Stimulated activated naive CD8-positive, alpha-beta T cell treated with anti-CD3 and anti-CD28 coated beads, Interleukin-15, Interleukin-2, amounts not matched to agents 100 U/mL and 50 U/mL, for 24 hours (primary cell): ENCODE results near the gene SUMO3.

ENCODE experiments used
- ATAC-seq: fragments of 150-1000 bp; cut with Tn5 transposase; one replicate; pipeline ENCODE4 v1.10.0; 2021
- DNase-seq: peaks from one replicate; pipeline ENCODE4 v3.0.0; 2021

The SUMO3 gene

DNA sequence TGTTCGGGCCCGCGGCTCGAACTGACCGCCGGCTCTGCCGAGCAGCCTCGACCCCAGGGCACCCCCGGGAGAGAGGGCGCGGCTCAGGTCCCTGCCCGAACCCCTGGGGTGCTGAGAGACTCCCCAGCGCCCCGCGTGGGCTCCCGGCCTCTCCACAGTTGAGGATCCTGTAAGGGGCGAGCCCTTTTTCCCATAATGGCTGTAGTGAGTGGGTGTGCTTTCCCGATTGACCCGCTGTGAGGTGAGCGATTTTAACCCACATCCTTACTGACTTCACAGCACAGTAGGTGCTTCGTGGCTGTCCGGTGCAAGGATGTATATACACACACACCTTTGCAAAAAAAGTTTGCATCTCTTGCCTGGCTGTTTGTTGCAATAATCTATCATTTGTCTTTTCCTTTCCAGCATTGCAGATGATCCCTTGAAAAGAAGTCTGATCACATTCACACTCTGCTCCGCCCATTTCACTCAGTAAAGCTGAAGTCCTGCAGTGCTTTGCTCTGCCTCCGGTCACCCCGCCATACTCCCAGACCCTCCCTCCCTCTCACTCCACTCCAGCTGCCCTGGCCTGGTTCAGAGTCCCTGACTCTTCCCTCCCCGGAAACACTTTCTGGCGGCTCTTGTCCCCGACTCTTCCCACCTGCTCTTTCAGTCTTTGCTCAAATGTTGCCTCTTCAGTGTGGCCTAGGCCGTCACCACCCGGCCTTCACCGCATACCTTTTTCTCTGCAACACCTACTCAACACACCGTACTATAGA lies 15.3 kb downstream of the SUMO3 start:
- ATAC-seq: no peak
- DNase-seq: no peak

DNA sequence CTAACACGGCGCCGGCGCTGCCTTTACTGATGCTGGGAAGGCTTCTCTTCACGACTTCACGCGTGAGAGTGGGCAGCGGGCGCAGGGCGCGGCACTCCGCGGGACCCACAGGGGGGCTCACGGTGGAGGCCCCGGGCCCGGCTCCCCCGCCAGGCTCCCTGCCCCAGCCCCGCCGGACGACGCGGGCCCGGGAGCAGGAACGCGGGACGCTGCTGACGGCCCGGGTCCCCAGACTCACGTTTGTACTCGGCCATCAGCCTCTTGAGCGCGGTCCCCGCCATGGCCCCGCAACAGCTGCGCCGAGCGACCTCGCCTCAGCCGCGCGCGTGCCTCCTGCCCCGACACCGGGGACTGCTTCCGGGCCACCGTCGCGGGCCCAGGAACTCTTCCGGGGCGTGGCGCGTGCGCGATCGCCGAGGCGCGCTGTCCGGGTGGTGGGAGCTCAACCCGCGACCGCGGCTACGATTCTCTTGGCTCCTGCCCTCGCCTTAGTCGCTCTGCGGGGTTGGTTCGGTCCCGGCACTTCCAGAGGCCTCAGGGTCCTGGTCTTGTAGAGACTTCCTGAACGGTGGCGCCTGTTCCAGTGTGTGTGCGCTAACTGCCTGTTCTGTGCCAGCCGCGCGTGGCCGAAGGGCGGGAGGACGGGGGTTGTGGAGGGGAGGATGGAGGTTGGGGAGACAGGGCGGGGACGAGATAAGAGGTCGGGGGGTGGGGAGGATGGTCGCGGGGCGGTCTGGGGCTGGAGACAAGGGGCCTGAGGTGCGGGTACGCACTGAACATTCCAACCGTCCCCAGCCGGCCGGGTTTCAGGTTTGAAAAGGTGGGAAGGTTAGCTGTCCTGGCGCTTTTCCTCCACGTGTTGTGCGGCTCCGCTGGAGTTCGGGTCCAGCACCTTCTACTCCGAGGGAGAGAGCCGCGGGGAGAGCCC lies 16.1 kb downstream of the SUMO3 start, which contains the start of gene UBE2G2:
Gene UBE2G2 (minus strand): TSS at position 353 of the 928 bp plus-strand sequence. CDS start 72 bp downstream, at position 281.
- DNase-seq (peak; percentile 90), ATAC-seq (peak; percentile 99)

DNA sequence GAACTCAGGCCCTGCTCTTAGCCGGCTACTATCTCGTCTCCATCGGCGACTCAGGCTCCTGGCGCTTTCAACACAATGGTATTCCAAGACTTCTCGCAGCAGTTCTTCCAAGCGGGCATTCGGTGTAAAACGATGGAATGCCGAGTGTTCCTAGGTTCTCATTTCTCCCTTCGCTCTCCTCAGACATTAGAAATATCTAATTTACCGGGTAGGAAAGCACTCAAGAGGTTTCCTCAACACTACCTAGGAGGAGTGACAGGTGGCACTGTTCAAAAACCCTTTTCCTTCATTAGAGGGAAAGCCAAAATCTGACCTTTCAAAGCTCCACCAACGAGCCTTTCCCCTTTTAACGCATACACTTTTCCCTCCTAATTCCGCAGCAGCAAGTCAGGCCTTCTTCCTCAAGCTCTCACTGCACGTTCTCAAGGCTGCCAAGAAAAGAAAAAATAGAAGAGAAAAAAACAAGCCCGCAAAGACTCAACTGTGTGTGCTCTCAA lies 16.8 kb downstream of the SUMO3 start:
- DNase-seq (no peak), ATAC-seq (no peak)

DNA sequence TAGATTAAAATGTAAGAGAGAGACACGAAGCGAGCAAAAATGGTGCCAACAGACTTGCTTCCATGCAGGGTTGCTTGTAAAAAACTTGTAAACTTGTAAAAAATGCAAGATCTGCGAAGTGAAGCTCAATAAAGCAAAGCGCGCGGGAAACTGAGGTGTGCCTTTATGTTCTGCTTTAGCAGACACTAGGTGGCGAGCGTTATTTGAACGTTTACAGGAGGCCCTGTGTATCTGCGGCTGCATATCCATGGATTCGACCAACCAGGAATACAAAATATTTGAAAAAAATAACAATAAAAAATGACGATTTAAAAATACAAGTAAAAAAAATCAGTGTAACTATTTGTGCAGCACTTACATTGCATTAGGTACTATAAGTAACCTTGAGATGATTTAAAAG lies 17.8 kb downstream of the SUMO3 start:
- DNase-seq: no peak
- no peak for ATAC-seq

DNA sequence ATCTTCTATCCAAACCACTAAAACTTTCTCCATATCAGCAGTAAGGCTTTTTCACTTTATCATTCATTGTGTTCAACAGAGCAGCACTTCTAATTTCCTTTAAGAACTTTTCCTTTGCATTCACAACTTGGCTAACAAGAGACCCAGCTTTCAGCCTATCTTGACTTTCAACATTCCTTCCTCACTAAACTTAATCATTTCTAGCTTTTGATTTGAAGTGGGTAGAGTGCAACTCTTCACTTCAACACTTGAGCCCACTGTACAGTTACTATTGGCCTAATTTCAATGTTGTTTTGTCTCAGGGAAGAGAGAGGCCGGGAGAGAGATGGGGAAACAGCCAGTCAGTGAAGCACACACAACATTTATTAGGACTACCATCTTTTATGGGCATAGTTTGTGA lies 18.2 kb downstream of the SUMO3 start:
- no peak for DNase-seq
- no peak for ATAC-seq

DNA sequence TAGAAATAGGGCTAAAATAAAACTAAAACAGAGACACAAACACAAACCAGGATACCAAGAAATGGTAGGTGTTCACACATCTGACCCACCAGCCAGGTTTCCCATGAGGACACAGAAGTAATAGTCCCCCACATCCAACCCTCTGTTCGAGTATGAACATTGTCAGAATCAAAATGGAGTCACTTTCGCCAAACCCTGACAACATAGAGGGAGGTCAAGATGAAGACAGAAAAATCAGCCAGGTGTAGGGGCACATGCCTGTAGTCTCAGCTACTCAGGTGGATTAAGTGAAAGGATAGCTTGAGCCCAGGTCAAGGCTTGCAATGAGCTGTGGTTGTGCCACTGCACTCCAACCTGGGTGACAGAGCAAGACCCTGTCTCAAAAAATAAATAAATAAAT lies 20.1 kb downstream of the SUMO3 start:
- DNase-seq (no peak), ATAC-seq (no peak)

DNA sequence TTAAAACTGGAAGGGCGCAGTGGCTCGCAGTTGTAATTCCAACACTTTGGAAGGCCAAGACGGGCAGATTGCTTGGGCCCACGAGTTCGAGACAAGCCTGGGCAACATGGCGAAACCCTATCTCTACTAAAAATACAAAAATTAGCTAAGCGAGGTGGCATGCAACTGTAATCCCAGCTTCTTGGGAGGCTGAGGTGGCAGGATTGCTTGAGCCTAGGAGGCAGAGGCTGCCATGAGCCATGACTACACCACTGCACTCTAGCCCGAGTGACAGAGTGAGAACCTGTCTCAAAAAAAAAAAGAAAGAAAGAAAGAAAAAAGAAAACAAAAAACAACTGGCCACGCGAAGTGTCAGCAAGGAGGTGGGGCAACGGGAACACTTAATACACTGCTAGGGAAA lies 22.5 kb downstream of the SUMO3 start:
- no peak for ATAC-seq
- DNase-seq: no peak

DNA sequence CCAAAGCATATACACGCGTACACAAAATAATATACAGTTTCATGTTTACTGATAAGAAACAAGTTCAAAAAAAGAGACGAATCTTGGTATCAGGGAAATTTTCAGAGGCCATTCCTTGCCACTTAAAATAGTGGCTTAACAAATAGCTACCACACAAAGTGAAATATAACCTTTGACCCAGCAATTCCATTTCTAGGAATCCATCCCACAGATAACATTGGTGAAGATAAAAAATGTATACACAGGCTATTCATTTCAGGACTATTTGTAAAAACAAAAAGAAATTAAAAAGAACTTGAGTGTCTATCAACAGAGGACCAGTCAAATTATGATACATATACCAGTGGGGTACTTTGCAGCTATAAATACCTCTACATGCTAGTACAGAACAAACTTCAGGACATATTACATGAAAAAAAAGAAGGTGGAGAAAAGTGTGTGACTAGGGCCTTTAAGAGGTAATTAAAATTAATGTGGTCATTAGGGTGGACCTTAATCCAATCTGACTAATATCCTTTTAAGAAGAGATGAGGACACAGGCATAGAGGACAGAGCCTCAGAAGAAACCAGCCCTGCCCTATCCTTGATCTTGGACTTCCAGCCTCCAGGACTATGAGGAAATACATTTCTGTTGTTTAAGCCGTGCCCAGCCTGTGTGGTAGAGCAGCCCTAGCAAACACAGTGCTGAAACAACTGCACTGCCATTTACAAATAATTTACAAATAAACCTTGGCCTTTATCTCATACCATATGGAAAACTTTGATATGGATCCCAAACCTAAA lies 24.1 kb downstream of the SUMO3 start:
- no peak for ATAC-seq

DNA sequence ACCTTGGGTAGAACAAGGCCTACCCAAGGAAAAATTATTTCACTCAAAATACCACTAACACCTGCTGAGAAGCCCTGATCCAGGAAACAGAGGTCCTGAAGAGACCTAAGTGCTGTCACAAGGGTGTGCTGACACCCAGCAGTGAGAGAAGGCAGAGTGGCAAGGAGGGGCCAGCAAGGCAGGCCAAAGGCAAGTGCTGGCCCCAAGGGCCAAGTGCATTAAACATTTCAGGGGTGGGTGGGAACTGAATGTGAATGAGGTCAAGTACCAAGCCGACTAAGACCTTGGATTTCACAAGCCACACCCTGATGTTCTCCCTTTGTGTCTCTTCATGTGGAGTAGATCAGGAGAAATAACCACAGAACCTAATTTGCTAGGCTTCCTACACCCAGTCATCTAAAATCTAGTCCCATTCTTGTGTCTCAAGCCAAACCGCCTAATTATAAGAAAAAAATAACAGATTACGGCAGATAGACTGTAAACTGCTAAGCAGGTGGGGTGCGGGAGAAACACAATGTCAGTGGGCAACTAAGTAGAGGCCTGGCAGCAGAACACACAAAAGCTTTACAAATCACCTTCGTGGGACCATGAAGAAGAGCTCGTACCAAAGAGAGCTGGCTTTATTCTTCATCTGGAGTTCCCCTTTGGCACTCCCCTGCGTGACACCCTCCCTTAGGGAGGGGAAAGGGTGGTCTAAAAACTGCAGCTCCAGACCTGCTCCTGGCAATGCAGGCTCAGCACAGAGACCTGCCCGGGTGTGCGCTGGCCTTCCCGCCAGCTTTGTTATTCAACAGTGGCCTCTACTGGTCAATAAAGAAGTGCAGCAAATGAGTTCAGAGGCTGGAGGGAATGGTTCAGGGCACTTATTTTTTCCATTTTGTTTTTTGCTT lies 24.9 kb downstream of the SUMO3 start:
- peak; percentile 75 for ATAC-seq
- peak; percentile 39 for DNase-seq

More for the DNA sequence above, 24.1 kb downstream of the SUMO3 start:
- no peak for DNase-seq

DNA sequence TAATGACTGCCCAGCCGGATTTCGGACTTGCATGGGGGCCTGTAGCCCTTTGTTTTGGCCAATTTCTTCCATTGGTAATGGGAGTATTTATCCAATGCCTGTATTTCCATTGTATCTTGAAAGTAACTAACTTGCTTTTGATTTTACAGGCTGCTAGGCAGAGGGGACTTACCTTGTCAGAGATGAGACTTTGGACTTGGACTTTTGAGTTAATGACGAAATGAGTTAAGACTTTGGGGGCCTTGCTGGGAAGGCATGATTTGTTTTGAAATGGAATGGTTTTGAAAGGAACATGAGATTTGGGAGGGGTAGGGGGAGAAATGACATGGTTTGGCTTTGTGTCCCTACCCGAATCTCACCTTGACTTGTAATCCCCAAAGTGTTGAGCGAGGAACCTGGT lies 25.9 kb downstream of the SUMO3 start:
- ATAC-seq (no peak), DNase-seq (no peak)

DNA sequence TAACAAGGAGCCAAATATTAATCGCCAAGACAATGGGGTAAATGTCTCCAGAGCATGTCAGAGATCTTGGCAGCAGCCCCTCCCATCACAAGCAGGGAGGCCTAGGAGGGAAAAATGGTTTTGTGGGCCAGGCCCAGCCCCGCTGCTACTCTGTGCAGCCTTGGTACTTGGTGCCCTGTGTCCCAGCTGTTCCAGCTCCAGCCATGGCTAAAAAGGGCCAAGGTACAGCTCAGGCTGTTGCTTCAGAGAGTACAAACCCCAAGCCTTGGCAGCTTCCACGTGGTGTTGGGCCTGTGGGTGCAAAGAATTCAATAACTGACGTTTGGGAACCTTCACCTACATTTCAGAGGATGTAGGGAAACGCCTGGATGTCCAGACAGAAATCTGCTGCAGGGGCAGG lies 26.6 kb downstream of the SUMO3 start:
- DNase-seq (no peak), ATAC-seq (no peak)

DNA sequence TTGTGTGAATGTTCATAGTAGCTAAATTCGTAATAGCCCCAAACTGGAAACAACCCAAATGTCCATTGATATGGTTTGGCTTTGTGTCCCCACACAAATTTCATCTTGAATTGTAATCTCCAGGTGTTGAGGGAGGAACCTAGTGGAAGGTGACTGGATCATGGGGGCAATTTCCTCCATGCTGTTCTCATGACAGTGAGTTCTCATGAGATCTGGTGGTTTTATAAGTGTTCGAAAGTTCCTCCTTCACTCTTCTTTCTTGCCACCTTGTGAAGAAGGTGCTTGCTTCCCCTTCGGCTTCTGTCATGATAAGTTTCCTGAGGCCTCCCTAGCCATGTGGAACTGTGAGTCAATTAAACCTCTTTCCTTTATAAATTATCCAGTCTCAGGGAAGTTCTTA lies 27.5 kb downstream of the SUMO3 start:
- ATAC-seq (no peak), DNase-seq (no peak)

DNA sequence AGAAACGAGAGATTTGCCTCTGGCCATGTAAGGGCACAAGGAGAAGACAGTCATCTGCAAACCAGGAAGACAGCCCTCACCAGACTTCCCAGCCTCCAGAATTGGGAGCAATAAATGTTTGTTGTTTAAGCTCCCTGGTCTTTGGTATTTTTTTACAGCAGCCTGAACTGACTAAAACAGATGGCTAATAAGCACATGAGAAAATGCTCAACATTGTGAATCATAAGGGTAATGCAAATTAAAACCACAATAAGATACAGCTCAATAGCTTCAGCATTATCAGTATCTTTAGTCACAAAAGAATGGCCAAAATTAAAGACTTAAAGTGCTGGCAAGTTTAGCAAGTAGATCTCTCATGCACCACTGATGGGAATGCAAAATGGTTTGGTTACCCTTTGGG lies 28.0 kb downstream of the SUMO3 start:
- DNase-seq (no peak), ATAC-seq (no peak)

DNA sequence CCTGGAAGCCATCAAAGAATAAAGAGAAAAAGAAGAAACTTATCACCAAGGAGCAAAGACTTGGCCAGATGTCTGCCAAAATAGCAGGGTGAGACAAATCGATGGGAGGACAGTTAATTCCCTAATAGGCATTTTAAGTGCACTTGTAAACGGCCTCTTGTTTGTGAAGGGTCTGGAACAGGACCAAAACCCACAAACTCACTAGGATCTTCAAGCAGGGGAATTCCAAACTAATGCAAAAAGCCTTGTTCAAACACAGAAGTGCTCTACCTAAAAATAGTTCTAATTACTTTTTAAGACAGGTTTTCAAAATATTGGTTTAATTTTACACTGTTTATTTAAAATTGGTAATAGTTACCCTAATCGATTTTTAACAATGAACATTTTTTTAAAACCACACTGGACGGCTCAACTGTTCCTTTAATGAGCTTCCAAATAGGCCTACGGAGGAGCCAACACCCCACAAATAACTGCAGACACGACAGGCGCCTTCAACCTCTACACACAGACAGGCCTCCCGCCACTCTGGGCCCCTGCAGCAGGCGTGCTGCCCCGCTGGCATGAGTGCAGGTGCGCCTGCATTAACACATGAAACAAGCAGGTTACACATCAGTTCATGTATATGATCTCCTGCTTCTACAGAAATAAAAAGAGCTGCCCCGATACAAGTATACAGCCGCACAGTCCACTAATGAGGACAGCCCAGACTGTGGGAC lies 32.1 kb downstream of the SUMO3 start:
- ATAC-seq: no peak
- no peak for DNase-seq

DNA sequence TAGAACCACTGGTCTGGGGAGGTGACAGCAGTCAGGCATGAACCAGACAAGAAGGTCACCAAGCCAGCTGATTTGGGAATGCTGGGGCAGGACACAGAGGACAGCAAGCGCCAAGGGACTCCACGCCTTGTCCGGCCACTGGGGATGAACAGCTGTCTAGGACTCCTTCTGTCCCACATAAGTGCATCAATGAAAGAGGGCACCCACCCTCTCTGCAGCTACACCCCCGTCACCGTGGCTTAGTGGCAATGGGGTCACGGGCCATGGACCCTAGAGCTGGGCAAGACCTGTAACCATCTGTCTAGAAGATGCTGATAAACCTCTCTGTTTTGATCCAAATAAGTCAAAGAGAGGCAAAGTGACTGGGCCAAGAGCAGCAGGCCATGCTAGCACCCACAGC lies 33.1 kb downstream of the SUMO3 start:
- ATAC-seq (no peak), DNase-seq (no peak)

DNA sequence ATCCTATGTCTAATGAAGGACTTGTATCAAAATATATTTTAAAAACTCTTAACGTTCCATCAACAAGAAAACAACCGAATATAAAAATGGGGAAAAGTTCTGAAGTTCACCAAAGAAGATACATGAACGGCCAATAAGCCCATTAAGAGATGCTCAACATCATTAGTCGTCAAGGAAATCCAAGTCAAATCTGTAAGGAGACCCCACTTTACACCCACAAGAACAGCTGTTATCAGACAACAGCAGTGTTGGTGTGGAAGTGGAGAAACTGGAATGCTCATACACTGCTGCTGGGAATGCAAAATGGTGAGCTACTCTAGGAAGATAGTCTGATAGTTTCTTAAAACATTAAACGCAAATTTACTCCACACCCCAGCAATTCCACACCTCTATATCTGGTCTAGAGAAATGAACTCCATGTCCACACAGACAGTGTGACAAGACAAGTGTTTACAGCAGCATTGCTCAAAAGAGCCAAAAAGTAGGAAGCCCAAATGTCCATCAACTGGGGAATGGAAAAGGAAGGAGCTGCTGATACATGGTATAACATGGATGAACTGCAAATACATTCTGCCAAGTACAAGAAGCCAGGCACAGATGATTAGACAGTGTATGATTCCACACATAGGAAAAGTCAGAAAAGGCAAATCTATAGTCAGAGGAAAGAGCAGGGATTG lies 34.7 kb downstream of the SUMO3 start:
- DNase-seq (no peak), ATAC-seq (no peak)

DNA sequence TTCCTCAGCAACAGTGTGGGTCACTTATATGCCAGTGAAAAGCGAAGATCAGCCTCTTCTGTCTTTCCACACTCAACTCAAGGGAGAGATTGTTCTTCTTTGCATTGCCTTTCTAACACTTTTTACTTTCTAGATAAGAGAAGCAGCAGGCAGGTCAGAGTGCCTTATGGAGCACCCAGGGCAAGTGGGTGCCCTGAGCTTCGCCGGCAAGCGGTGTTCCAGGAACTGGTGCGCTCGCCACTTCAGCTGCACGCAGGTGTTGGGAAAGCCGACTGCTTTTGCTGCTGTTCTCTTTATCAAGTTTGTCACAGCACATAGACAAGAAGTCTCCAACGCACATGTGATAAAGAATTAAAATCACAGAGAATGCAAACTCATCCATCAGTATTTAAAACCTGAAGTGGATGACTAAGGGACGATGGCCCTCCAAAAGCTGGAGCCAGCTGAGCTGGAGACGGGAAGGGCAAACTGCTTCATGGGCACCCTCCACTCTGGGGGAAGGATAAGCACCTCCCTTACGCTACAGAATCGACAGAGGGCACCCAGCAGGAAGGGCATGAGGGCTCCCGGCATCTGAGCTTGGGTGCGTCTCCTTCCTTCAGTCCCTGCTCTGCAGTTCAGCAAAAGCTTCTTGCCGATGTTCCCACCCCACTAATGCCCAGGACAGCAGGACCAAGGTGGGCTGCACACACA lies 36.9 kb downstream of the SUMO3 start:
- DNase-seq: no peak
- no peak for ATAC-seq

DNA sequence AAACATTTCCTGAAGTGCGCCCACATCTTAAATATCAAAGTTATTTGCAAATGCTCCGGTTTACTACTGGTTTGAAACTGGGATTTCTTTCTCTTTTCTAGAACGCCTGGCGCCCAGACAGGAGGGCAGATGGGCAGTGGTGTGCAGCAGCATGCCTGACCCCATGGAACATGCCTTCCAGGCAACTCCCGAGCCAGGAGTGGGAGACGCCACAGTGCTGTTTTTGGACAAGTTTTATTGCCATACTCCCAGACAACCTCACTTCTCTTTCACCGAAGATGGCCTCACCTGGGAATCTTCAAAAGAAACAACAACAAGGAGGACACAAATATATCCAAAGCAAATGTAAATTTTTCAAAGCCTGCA lies 37.7 kb downstream of the SUMO3 start:
- DNase-seq (no peak), ATAC-seq (no peak)

DNA sequence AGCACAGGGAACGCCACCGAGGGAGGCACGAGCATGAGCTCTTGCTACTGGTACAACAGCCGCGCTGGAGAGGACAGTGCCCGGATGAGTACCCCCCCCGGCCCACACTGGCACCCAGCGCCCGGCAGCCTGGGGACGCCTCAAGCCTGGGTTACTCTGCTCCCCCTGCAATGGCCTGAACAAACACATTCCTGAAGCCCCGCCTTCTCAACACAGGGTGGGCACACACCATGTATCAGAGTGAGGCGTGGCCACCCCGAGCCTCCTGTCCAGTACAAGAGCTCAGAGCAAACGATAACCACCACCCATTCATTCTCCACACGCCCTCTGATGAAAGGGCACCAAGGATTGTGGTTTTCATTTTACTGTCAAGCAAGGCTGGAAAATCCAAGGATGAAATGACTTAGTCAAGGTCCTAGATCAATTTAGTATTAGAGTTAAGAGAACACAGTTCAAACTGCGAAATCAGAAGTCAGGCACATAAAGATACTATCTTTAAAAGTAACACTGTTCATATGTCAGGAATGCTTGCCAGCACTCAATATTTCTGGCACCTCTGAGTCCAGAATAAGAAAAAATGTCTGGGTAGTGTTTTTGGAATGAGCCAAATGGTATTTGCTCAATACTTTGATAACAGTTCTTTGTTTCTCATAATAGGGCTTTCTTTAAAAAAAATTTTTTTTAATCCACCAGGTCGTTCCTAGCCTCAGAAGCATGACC lies 38.3 kb downstream of the SUMO3 start:
- ATAC-seq (no peak), DNase-seq (no peak)
